ENCODE results near the gene PCAT7.

The PCAT7 gene

DNA sequence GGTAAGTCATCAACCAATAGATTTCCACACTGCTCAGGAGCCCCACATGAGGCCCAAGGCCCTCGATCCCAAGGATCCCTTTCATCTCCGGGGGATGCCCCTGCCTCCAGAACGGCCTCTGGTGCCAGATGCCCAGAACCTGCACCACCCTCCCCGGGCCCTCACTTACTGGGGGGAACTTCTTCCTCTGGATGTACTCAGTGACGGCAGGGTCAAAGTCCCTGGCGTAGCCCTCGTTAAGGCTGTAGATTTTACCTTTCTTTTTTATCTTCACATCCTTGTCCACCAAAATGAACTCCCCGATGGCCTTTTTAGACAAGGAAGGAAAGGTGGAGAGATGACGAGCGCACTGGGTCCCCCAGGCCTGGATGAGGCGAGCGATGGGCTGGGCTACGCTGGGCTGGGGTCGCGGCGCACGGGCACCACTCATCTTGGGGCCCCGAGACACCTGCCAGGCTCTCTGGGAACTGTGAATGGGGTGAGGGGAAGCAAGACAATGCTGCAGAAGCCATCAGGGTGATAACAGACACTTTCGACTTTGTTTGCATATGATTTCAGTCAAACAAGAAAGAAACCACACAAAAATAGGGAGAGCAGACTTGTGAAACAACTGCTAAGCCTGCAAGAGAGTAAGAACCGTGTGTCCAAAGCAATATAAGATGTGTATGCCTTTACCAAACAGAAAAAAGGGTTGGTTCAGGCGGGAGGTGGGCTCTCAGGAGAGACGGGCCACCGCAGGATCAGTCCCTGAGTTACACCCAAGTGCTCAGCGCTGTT lies 52.0 kb downstream of the PCAT7 start:
- no peak for DNase-seq

GRCh38 chr9:94607423-94607691 lies 52.5 kb downstream of the PCAT7 start:
- DNase-seq = no peak

- no peak for DNase-seq
These were observed 55.3 kb downstream of the PCAT7 start for GRCh38 chr9:94610181-94610606.

DNA sequence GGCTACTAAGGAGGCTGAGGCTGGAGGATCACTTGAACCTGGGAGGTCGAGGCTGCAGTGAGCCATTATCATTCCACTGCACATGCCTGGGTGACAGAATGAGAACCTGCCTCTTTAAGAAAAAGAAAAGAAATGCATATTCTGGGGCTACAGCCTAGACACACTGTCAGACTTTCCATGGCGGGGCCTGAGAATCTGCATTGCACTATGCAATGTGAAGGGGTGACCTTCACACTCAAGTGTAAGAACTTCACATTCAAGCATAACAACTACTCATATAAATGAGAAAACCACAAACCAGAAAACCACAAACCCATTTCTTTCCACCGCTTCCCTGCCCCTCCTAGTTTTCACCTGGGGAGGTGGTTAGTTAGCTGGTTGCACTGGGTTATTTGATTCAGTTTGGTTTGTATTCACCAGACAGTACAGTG lies 56.8 kb downstream of the PCAT7 start:
- no peak for DNase-seq

- DNase-seq = no peak
These were observed 57.2 kb downstream of the PCAT7 start for GRCh38 chr9:94612071-94612470.

DNA sequence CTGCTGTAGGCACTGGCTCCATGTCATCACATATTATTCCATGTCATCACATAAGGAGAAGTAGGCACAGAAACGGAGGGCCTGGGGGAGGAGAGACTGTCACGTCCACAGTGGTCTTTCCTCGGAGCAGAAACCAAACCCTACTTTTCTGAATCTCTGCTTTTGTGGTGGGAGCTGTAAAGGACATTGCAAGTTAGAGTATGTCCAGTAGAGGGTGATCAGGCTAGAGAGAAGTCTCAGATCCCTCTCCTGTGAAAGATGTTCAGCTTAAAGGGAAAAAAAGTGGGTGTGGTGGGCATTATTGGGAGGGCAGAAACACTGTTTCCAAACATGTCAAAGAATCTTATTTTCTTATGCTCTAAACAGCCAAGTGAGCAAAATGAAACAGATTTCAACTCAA lies 58.1 kb downstream of the PCAT7 start:
- no peak for DNase-seq

- no peak for DNase-seq
These were observed 64.1 kb downstream of the PCAT7 start for GRCh38 chr9:94619026-94619425.

Data from inflammatory macrophage treated with lipopolysaccharide for 1 hour (primary cell).